ENCODE measurements around the gene CDKN2A.
A peak's percentile ranks its signal among the peaks of the same experiment; 100 is the strongest.

CDKN2A gene

DNA sequence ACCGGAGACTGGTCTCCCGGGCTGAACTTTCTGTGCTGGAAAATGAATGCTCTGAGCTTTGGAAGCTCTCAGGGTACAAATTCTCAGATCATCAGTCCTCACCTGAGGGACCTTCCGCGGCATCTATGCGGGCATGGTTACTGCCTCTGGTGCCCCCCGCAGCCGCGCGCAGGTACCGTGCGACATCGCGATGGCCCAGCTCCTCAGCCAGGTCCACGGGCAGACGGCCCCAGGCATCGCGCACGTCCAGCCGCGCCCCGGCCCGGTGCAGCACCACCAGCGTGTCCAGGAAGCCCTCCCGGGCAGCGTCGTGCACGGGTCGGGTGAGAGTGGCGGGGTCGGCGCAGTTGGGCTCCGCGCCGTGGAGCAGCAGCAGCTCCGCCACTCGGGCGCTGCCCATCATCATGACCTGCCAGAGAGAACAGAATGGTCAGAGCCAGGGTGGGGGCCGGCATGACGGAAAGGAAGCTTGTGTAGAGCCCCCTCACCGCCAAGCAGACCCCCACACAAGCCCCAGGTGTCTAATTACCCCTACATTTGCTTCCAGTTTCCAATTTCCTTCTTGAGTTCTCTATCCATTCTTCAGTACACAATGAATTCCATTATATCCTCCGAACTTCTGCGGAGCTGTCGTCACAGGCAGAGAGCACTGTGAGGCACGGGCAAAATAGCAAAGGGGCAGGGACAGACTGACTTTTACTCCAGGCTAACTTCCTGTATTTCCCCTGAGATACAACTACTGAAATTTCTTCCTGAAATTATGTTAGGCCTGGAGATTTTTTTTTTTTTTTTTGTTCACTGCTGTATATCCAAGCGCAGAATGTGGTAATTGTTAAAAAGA lies 23.2 kb downstream of the CDKN2A start:
- Histone ChIP-seq H3K9me3 (no peaks in the 10 kb centered on the region), H3K27me3 (no peaks in the 10 kb centered on the region), H3K4me3 (ENCODE audit: low read depth, low read length) (no peak overlapping the region), H3K36me3 (peaks cover 40% of the 10 kb centered on the region), H3K4me1 (no peaks in the 10 kb centered on the region)
- no peak for DNase-seq
- TF ChIP-seq CTCF (IDR thresholded peaks at IDR 0.05; ENCODE audit: low read depth, low read length) = no peak

- no peak overlapping the region for H3K4me3 ChIP-seq (ENCODE audit: low read depth, low read length)
- H3K9me3 ChIP-seq = 0 out of 2 replicates have a peak, but pooled peaks cover 4% of the 10 kb centered on the region
- no peak for TF ChIP-seq CTCF (IDR thresholded peaks at IDR 0.05; ENCODE audit: low read depth, low read length)
- 0 out of 2 replicates have a peak, but pooled peaks cover 5% of the 10 kb centered on the region for H3K27me3 ChIP-seq
- peaks cover 42% of the 10 kb centered on the region for H3K36me3 ChIP-seq
- DNase-seq = no peak
- H3K4me1 ChIP-seq = peaks cover 3% of the 10 kb centered on the region
Measured at GRCh38 chr9:21969951-21970799, 24.0 kb downstream of the CDKN2A start.

GRCh38 chr9:21969011-21969940 lies 24.9 kb downstream of the CDKN2A start:
- peaks cover 7% of the 10 kb centered on the region; the same call in 1 of the 2 replicates for H3K27me3 ChIP-seq
- no peak overlapping the region for H3K4me3 ChIP-seq (ENCODE audit: low read depth, low read length)
- no peak for TF ChIP-seq CTCF (IDR thresholded peaks at IDR 0.05; ENCODE audit: low read depth, low read length)
- H3K36me3 ChIP-seq = peaks cover 44% of the 10 kb centered on the region
- 0 out of 2 replicates have a peak, but pooled peaks cover 7% of the 10 kb centered on the region for H3K9me3 ChIP-seq
- peaks cover 3% of the 10 kb centered on the region for H3K4me1 ChIP-seq
- no peak for DNase-seq

- H3K4me3 ChIP-seq (ENCODE audit: low read depth, low read length) = peak overlapping the region; percentile 12
- peaks cover 44% of the 10 kb centered on the region for H3K36me3 ChIP-seq
- no peak for DNase-seq
- 0 out of 2 replicates have a peak, but pooled peaks cover 7% of the 10 kb centered on the region for H3K9me3 ChIP-seq
- no peak for TF ChIP-seq CTCF (IDR thresholded peaks at IDR 0.05; ENCODE audit: low read depth, low read length)
- peaks cover 7% of the 10 kb centered on the region; the same call in 1 of the 2 replicates for H3K27me3 ChIP-seq
- H3K4me1 ChIP-seq = peaks cover 3% of the 10 kb centered on the region
Measured at GRCh38 chr9:21968331-21969010, 25.7 kb downstream of the CDKN2A start.

DNA sequence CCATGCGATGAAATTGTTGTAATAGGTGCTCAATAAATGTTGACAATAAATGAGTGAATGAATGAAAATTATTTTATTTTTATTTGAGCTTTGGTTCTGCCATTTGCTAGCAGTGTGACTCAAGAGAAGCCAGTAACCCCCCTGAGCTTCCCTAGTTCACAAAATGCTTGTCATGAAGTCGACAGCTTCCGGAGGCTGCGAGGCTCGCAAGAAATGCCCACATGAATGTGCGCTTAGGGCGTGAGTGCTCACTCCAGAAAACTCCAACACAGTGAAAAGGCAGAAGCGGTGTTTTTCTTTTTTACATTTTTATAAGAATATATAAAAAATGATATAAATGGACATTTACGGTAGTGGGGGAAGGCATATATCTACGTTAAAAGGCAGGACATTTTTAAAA lies 26.5 kb downstream of the CDKN2A start:
- TF ChIP-seq CTCF (IDR thresholded peaks at IDR 0.05; ENCODE audit: low read depth, low read length) = no peak
- Histone ChIP-seq H3K4me3 (ENCODE audit: low read depth, low read length) (no peak overlapping the region), H3K4me1 (peaks cover 3% of the 10 kb centered on the region), H3K9me3 (0 out of 2 replicates have a peak, but pooled peaks cover 7% of the 10 kb centered on the region), H3K36me3 (peaks cover 44% of the 10 kb centered on the region), H3K27me3 (peaks cover 7% of the 10 kb centered on the region; the same call in 1 of the 2 replicates)
- no peak for DNase-seq
